Measurements from ENCODE around the gene HRAS. TPM values are rescaled to one million over a fixed set of nuclear protein-coding genes. Genes with fewer than 3 reads are reported as not detected.

HRAS gene
- total and polyA plus RNA-seq, 10 of the 15 experiments (the other 5 are each of a cell fraction or from before 2014, with no cell fraction given): 2.8 to 72.4 (median 31.7) TPM

GRCh38 chr11:503179-503981, 32.0 kb downstream of the HRAS start (continued):
- TF ChIP-seq, protein P1, sequence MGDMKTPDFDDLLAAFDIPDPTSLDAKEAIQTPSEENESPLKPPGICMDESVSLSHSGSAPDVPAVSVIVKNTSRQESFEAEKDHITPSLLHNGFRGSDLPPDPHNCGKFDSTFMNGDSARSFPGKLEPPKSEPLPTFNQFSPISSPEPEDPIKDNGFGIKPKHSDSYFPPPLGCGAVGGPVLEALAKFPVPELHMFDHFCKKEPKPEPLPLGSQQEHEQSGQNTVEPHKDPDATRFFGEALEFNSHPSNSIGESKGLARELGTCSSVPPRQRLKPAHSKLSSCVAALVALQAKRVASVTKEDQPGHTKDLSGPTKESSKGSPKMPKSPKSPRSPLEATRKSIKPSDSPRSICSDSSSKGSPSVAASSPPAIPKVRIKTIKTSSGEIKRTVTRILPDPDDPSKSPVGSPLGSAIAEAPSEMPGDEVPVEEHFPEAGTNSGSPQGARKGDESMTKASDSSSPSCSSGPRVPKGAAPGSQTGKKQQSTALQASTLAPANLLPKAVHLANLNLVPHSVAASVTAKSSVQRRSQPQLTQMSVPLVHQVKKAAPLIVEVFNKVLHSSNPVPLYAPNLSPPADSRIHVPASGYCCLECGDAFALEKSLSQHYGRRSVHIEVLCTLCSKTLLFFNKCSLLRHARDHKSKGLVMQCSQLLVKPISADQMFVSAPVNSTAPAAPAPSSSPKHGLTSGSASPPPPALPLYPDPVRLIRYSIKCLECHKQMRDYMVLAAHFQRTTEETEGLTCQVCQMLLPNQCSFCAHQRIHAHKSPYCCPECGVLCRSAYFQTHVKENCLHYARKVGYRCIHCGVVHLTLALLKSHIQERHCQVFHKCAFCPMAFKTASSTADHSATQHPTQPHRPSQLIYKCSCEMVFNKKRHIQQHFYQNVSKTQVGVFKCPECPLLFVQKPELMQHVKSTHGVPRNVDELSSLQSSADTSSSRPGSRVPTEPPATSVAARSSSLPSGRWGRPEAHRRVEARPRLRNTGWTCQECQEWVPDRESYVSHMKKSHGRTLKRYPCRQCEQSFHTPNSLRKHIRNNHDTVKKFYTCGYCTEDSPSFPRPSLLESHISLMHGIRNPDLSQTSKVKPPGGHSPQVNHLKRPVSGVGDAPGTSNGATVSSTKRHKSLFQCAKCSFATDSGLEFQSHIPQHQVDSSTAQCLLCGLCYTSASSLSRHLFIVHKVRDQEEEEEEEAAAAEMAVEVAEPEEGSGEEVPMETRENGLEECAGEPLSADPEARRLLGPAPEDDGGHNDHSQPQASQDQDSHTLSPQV (IDR thresholded peaks at IDR 0.05): no peak
- TF ChIP-seq RUNX3 (IDR thresholded peaks at IDR 0.05; ENCODE audit: low read length) (peak; percentile 65), NBN (IDR thresholded peaks at IDR 0.05) (no peak), ZZZ3 (IDR thresholded peaks at IDR 0.05; ENCODE audit: control insufficient read depth, insufficient read length, low read depth) (no peak), CEBPZ (IDR thresholded peaks at IDR 0.05; ENCODE audit: low read depth, low read length) (no peak), BHLHE40 (IDR thresholded peaks at IDR 0.05; ENCODE audit: borderline replicate concordance in 1 of 2, low read depth in 2 of 2, low read length in 1 of 2) (peak; percentile 92 to 93), EZH2 (IDR thresholded peaks at IDR 0.05; ENCODE audit: borderline replicate concordance, control insufficient read depth, low read depth, low read length) (no peak), POLR2AphosphoS2 (IDR thresholded peaks at IDR 0.05; ENCODE audit: low read depth, low read length) (no peak), CREB1 (IDR thresholded peaks at IDR 0.05; ENCODE audit: low read depth) (0 out of 2 replicates have a peak, but pooled peaks have one; percentile 11), EED (IDR thresholded peaks at IDR 0.05; ENCODE audit: low read depth) (peak; percentile 30; the same call in 1 of the 2 replicates), STAT1 (conservative IDR thresholded peaks at IDR 0.05) (no peak), BMI1 (IDR thresholded peaks at IDR 0.05; ENCODE audit: borderline replicate concordance) (no peak), RFX5 (IDR thresholded peaks at IDR 0.05; ENCODE audit: low read depth, low read length) (no peak), NFYB (IDR thresholded peaks at IDR 0.05; ENCODE audit: insufficient read depth, low read depth, low read length) (no peak), BCL3 (IDR thresholded peaks at IDR 0.05; ENCODE audit: borderline replicate concordance, insufficient read depth, low read depth, low read length, poor library complexity, severe bottlenecking) (no peak), CHD4 (IDR thresholded peaks at IDR 0.05) (no peak)
- TF ChIP-seq, protein P2, sequence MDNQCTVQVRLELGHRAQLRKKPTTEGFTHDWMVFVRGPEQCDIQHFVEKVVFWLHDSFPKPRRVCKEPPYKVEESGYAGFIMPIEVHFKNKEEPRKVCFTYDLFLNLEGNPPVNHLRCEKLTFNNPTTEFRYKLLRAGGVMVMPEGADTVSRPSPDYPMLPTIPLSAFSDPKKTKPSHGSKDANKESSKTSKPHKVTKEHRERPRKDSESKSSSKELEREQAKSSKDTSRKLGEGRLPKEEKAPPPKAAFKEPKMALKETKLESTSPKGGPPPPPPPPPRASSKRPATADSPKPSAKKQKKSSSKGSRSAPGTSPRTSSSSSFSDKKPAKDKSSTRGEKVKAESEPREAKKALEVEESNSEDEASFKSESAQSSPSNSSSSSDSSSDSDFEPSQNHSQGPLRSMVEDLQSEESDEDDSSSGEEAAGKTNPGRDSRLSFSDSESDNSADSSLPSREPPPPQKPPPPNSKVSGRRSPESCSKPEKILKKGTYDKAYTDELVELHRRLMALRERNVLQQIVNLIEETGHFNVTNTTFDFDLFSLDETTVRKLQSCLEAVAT (IDR thresholded peaks at IDR 0.05): 0 out of 2 replicates have a peak, but pooled peaks have one; percentile 28
